Putamen (tissue), 1 donor: ENCODE results near the gene SLC39A9.
A peak's percentile ranks its signal among the peaks of the same experiment; 100 is the strongest.

Experiments
- DNase-seq: peaks from one replicate; pipeline ENCODE4 v3.0.0-alpha.2; 2016; ENCODE audit warnings: low spot score

The SLC39A9 gene, protein sequence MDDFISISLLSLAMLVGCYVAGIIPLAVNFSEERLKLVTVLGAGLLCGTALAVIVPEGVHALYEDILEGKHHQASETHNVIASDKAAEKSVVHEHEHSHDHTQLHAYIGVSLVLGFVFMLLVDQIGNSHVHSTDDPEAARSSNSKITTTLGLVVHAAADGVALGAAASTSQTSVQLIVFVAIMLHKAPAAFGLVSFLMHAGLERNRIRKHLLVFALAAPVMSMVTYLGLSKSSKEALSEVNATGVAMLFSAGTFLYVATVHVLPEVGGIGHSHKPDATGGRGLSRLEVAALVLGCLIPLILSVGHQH

DNA sequence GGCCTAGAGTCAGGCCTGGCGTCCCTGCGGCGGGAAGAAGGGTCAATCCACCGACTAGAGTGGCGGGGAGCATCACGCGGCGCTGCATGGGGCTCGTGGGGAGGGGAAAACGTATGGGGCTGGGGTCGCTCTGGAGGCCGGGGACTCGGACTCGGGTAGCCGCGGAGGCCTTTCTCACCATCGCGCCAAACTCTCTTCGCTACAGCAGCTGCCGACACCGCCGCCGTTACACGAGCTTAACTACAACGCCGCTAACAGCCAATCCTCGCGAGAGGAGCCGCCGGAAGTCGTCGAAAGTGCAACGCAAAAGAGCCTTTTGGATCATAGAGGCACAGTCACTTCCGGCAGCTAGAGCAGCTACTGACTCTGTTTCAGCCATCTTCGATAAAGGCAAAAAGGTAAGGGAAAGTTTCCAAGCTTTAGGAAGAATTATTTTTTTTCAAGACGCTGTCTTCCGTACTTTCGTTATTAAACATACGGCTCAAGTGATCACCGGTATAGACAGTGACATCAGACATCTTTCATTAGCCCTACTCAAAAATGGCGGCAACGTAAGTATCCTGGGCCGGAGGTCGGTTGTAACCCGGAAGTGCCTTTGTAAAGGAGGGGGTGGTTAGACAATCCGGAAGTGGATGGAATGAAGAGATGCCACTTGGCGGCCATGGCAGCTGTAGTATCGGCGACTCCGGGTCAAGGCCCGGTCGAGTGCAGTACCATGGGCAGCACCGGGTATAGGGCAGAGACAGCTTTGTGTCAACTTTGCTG, at the start of gene SLC39A9, which contains the start of gene ERH:
Gene SLC39A9 (plus strand): TSS at position 640 of the 765 bp plus-strand sequence. CDS start 678 bp downstream, outside the sequence.
Gene ERH (minus strand): TSS at position 247 of the 765 bp plus-strand sequence. CDS start 66 bp downstream, at position 181.
- peak; percentile 98 for DNase-seq

DNA sequence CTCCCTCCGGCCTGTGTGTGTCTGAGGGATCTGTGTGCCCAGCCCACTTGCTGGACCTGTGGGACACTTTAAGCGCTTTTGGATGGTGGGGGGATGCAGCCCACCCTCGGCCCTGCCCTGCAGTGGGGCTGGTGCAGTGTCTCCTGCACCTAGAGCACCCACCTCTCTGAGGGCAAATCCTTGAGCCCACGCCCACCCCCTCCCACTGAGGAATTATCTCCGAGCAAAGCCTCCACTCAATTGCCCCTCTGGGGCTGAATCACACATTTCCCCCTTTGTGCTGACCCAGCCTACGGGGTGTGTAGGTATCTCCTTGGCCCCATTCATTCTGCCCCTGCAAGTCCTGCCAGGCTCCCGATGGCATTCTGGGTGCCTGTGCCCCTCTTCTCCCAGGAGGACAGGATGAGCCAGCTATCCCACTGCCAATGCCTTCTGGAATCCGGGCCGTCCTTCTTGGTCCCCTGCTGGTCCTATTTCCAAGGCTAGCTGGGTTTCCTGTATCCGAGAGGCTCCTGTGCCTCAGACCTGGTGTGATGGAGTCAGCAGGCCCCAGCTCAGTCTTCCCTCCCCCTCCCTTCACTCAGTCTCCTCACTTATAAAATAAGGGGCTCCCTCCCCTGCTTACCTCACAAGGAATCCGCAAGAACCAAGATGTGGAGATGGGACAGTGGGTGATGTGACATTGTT, 49.3 kb upstream of the SLC39A9 start:
- DNase-seq: no peak

DNA sequence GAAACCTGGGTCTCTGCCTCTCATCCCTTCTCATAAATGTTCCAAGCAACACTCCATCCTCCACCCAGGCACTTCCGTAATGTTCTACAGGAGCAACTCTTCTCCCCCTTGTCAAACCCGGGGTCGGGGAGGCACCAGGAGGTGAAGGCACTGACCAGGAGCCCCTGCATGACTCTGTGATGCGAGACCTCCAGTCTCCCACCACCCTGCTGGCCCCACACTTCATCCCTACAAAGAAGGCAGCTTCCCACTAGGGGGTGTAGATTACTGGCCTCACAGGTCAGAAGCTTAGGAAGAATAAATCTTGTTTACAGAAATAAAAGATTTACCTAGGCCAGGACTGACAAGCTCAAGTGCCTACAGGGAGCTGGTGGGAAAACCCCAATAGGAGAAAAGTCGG, 47.6 kb upstream of the SLC39A9 start:
- DNase-seq: no peak

DNA sequence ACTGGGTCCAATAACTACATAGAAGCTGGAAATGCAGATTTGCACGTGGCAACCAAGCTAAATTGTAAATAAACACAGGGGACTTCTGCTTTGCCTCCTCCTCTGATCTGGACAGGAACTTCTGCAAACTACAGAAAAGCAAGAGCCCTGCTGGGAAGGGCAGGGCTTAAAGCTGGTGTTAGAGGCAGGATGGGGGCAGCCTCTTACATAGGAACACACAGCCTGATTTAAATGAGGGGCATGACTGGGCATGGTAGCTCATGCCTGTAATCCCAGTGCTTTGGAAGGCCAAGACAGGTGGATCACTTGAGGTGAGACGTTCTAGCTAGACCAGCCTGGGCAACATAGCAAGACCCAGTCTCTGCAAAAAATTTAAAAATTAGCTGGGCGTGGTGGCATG, 47.1 kb upstream of the SLC39A9 start:
- DNase-seq: no peak

DNA sequence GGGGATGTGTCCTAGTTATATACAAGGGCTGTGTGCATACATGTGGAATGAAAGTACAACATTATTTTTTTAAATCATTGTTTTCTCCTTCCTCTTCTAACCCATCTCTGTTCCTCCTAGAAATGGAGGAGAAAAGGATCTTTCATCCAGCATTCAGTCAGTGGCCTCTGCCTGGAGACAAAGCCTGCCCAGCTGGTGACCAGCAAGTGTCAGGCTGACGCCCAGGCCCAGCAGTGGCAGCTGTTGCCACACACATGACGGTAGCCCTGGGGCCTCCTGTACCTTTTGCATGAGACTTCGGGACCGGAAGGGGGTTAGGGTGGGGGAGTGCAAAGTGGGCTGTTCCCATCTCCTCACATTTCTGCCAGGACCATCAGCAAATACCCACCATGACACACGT, 46.6 kb upstream of the SLC39A9 start:
- DNase-seq: no peak

DNA sequence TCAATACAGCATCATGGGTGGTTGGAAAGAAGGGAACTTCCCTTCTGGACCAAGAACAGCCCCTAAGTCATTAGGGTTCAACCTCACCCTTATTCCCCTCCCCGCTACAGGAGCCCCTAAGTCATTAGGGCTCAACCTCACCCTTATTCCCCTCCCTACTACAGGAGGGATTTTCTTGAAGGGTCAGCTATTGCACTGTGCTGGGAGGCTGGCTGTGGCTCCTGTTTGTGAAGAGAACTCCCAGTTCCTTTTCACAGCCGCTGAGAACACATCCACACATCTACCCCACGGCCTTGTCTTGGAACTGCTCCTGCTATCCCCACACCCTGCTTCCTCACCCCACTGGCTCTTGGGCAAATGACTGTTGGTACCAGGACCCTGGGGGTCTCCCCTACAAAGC, 45.3 kb upstream of the SLC39A9 start:
- DNase-seq: no peak

DNA sequence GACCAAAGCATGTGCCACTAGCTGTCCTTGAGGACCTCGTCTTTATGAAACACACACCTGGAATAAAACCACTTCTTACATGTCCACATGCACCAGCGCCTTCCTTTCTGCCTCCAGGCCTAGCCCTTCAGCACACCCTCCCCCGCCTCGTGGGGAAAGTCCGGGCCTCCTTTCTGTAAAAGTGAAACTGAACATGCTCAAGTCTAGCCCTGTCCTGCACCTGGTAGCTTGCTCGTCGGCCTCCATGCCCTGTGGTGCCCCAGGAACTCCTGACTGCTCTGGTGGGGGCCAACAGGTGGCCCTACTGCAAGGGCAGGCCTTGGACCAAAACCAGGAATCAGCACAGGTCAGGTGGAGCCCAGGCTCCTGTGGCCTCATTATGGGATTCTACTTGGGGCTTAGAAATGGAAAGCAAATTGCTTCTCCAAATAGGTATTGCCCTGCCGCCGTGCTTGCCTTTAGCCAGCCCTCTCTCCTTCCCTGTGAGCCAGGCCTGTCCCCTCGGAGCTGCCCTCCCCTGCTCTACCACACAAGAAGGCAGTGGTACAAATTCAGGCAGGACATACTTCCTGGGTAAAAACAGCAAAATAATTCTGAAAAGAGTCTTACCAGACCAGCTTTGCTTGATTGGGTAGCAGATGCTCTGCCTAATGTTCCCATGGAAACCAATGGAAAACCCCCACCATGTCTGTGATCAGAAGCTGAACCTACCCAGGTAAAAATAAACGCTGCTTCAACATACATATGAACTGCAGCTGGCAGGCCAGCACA, 43.9 kb upstream of the SLC39A9 start:
- DNase-seq: peak; percentile 27

DNA sequence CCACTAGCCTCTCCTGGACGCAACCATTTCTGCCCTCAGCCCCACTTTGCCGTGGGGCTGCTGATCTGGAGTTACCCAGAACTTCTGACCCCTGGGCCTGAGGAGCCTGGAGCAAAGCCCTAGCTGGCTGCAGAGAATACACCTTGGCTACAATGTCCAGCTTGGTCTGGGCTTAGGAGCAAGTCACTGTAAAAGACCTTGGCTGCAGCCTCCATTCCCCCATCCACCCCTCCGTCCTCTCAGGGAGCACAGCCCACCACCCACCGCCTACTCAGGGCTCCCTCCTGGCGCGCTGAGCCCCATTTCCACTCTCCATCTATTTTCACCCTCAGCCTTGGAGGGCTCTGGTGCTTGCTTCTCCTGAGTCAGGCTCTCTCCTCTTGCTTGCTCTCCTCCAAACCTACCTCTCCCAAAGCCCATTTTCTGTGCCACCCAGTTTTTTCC, 43.3 kb upstream of the SLC39A9 start:
- DNase-seq: no peak

DNA sequence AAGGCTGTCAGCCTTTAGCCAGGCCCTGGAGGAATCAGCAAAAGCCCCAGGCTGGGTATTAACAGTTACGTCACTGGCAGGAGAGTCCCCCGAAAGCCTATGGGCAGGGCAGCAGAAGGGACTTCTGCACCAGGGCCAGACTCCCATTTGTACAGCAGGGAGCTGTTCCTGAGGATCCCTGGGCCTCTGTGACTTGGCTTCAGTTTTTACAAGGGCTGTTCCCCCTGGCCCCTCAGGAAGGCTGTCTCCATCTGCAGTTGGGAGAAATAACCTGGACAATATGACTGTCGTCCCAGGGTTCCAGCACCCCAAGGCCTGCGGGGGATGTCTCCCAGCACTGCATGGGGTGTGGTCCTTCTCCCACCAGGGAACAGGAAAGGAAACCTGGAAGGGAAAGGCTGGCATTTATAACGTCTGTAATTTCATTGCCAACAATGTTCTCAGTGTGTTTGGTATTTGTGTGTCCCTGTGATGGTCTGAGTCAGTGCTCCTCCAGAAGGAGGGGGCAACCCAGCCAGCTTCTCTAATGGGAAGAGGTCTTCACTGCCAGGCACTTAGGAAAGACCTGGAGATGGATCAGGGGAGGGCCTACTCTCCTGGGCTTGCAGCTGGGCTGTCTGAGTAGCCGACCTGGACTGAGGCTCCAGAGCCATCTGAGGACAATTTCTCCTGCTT, 42.7 kb upstream of the SLC39A9 start:
- no peak for DNase-seq

DNA sequence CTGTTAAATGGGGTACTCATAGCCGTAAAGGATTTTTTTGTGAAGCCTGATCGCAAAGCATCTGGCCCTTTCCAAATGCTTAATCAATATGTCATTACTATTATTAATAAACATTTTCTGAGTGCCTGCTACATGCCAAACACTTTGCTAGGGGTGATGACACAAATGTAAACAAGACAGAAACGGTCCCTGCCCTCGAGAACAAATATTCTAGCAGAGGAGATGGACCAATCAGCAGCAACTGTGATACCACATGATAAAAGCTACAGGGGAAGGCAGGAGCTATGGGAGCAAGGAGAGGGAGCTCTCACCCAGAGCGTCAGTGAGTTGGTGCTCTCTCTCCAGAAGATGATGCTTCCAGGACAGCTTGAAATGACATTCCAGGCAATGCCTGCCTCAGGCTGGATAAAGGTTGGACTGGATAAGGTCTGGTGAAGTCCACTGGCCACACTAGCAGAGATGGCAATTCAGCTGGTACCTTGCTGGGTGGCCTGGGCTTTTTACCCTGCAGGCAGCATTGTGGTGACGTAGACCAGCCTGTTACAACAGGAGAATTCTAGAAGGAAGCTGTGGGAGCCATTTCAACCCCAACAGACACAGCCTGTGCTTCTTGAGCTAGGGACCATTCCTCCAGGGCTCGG, 41.5 kb upstream of the SLC39A9 start:
- no peak for DNase-seq

DNA sequence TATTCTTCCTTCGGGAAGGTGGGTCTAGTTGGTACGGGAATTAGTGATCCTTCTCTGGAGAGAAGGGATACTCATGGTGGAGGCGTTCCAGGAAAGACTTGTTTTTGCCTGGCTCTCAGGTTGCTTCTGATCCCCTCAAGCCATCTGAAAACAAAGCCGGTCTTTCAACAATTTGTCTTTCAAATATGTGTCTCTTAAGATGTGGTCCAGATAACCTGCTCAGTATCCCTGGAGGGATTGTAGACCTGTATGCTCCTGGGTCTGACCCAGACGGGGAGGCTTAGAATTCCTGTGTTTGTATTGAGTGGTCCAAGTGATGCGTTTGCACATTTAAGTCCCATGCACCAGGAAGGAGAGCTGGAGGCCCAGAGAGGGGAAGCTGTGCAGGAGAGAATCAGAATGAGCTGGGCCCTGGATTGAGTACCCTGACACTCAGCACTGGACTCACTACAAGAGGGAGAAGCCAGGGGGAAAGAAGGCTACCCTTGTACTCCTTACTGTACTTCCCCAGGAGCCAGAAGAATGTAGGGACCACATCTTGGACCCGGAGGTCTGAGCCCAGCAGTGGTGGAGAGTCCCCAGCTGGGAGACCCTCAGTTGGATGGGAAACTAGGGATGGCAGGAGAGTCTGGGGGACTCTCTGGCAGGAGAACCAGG, 40.8 kb upstream of the SLC39A9 start:
- DNase-seq: no peak

DNA sequence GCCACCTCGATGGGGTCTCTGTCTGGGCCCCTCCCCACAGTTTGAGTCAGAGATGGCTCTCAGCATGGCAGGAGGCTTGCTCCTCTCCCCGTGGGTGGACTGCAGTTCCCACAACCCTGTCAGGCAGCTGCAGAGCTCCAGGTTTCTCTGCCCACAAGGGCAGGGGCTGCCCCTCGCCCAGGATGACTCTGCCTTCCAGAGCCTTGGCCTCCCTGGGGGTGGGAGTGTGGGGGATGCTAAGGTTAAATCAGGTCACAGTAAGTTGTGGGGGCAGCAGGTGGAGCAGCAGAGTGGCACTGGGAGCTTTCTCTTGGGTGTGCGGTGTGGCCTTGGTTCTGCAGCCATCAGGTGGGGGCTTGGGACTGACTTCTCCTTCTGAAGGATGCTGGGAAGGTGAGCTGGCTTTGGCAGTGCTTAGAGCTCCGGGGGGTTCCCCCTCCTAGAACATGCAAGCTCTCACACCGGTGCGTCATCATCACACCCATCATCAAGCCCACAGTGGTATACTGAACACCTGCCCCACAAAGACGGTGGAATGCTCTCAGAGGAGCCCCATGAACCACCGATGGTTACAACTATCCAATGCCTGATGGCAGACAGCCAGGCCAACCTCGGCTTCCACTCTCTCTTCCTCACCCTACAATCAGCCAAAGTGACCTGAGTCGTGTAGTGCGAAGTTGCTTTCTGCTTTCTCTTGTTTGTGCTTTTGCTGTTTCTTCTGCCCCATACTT, 40.1 kb upstream of the SLC39A9 start:
- no peak for DNase-seq

DNA sequence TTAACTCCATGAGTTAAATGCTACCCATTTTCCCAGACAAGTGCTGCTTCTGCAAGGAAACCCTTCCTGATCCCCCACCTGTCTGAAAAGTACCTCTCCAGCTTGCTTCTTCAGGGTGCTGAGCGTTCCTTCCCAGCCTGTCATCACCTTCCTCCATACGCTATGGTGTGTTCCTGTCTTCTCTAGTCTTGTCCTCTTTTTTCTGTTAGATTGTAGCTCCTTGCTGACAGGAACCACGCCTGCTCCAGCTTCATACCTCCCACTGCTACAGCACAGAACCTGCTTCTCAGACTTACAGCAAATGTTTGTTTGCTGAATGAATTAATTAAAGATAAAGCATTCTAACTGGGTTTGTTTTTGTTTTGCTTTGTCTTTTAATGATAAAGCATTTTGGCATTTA, 39.5 kb upstream of the SLC39A9 start:
- DNase-seq: no peak

DNA sequence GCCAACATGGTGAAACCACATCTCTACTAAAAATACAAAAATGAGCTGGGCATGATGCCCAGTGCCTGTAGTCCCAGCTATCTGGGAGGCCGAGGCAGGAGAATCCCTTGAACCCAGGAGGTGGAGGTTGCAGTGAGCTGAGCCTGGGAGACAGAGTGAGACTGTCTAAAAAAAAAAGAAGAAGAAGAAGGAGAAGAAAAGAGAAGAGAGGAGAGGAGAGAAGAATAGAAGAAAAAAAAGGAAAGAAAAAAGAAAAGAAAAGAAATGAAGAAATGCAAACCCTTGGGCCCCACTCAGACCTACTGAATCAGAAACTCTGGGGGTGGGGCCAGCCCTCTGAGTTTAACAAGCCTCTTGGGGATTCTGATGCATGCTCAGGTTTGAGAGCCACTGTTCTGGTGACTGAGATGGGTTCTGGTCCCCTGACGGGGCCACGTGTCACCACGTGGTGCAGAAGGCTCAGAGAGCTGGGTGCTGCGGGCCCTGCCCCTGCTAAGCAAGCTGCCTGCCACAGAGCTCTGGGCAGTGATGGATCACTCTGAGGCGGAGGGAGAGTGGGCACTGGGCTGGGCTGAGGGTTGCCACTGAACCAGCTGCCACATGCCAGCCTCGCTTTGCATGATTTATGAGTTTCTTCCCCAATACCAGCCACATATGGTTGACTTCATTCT, 37.9 kb upstream of the SLC39A9 start:
- DNase-seq: no peak

DNA sequence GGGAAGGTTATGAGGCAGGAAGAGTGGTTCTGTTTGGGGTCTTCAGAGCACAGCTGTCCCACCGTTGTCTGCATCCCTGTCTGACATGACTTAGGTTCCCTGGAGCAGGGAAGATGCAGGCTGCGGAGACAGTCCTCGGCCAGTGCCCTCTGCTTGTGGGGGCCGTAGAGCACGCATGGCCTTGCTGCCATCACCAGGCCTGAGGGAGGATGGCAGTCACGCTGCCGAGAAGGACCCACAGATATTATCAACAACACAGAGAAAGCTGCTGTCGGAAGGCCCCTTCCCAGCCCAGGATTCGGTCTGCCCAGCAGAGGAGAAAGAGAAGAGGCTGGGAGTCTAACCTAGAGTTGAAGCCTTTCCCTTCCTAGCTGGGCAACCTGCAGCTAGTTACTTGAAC, 35.4 kb upstream of the SLC39A9 start:
- DNase-seq: no peak

DNA sequence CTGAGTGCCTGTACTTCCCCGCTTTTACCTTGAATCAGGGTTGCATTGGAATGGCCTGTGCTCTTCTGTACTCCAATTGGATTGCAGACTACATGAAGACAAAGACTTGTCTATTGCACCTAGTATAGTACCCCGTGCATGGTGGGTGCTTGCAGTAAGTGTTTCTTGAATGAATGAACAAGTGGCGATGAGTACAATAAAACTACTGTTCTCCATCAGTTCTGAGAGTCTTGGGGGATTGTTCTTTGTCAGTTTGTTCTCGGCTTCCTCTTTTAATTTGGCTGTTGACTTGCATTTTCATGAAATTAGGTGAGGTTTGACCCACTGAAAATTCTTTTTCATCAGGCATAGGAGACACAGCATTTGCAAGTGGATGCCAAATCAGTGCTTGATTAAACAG, 34.5 kb upstream of the SLC39A9 start:
- no peak for DNase-seq

DNA sequence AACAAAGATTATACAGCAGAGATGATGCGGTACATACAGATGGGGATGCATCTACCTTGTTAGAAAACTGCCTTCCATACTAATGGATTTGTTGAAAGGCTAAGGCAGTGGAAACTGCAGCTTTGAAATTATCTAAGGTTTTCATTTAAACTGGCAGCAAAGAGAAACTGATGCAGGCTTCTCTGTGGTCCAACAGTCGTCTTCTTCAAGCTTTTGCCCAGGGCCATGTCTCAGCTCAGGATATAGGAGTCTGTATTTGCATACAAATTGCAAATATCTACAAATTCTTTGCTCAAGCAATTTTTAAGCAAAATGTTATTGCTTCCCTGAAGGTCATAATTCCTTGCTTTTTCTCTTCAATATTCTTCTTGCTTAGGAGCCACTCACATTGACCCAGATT, 34.1 kb upstream of the SLC39A9 start:
- no peak for DNase-seq

DNA sequence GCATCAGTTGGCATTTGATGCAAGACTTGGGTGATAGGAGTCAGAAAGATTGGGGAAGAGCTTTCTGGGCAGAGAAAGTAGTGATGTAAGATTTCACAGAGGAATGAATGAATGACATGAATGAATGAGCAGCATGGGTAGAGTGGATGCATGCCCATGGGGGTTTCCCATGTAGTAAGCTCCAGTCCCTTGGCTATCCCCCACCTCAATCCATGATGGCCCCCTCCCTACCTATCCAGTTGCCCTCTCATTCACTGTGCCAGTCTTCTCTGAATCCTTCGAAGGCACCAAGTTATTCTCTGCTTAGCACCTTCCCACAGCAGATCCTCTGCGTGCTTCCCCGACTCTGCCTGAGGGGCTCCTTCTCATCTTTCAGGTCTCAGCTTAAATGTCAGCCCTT, 32.4 kb upstream of the SLC39A9 start:
- no peak for DNase-seq

DNA sequence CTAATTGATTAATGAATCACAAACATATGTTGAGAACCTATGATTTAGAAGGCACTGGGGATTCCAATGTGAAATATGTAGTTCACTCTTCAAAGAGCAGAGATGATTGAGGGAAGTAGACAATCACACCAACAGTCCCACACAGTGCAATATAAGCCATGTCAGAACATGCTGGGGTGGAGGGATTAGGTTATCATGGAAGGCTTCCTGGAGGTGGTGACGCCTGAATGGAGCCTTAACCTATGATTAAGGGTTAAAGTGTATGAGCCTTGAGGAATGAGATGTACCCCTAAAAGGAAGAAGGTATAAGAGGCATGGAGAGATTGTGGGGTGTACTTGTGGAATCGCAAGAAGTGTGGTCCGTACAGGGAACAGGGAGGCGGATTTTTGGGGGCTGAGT, 31.7 kb upstream of the SLC39A9 start:
- no peak for DNase-seq
